H1 (cell line): ENCODE measurements around the gene ATXN2. TPM values are rescaled to one million over a fixed set of nuclear protein-coding genes. Genes with fewer than 3 reads are reported as not detected.

Source experiments
- ASH2L ChIP-seq: fragments of 200-600, 300-600 bp; sonication (generic); IDR thresholded peaks from one replicate; pipeline ENCODE4 v1.7.1; 2017; ENCODE audit warnings: low read length
- ATF2 ChIP-seq: IDR thresholded peaks from 2 replicates; pipeline ENCODE4 v1.6.1; 2012; ENCODE audit warnings: low read length, inconsistent platforms
- BACH1 ChIP-seq: IDR thresholded peaks from 2 replicates; pipeline ENCODE4 v1.6.1; 2012; ENCODE audit warnings: low read length, improper control_type of control experiment
- CHD2 ChIP-seq: IDR thresholded peaks from 2 replicates; pipeline ENCODE4 v1.6.1; 2012; ENCODE audit warnings: low read length, improper control_type of control experiment
- CHD7 ChIP-seq: fragments of 300-600 bp; sonication (generic); IDR thresholded peaks from 2 replicates; pipeline ENCODE4 v1.7.1; 2012; ENCODE audit warnings: low read length, moderate library complexity, mild to moderate bottlenecking, inconsistent platforms; ENCODE audit not compliant: insufficient replicate concordance
- NRF1 ChIP-seq: IDR thresholded peaks from 2 replicates; pipeline ENCODE4 v1.6.1; 2011; ENCODE audit warnings: mild to moderate bottlenecking, low read depth, low read length, improper control_type of control experiment
- POLR2A ChIP-seq, 2 experiments: IDR thresholded peaks; 1 replicate in 1 of 2; 2 replicates in 1 of 2; pipeline ENCODE4 v1.6.1; 2011; ENCODE audit warnings: low read depth in 2 of 2, low read length in 2 of 2, mild to moderate bottlenecking in 2 of 2; ENCODE audit errors: control extremely low read depth in 1 of 2
- SP2 ChIP-seq: IDR thresholded peaks from 2 replicates; pipeline ENCODE4 v1.6.1; 2012; ENCODE audit warnings: mild to moderate bottlenecking, low read length, inconsistent platforms
- SP4 ChIP-seq: IDR thresholded peaks from 2 replicates; pipeline ENCODE4 v1.6.1; 2012; ENCODE audit warnings: low read length, inconsistent platforms
- TCF12 ChIP-seq: IDR thresholded peaks from 2 replicates; pipeline ENCODE4 v1.6.1; 2011; ENCODE audit warnings: low read depth, mild to moderate bottlenecking, low read length
- polyA plus RNA-seq, 7 experiments: library from polyadenylated mRNA; depleted of rRNA in 3 of 7; stranded (reverse) in 5 of 7; unstranded in 2 of 7; fragments of >200 nt in 5 of 7; fragments of 200-250 nt in 2 of 7; gene quantifications; 1 replicate in 5 of 7; 2 replicates in 1 of 7; 4 replicates in 1 of 7; pipeline versions ENCODE4 v1.2.1 to v1.2.3, GENCODE V29; 2011 to 2013; ENCODE audit warnings: missing spikeins in 2 of 7, mixed read lengths in 2 of 7
- total RNA-seq: library from RNA; stranded (reverse); fragmentation: NEBNext Ultra II Directional; extraction: Animal tissue kit (Norgen Biotek cat#: 25700); gene quantifications from 2 replicates; pipeline ENCODE4 v1.2.1, GENCODE V29; 2021

Gene ATXN2
- total and polyA plus RNA-seq, 2 of the 8 experiments (the other 6 are each of a cell fraction or from before 2014, with no cell fraction given), result 46.6 to 80.7 TPM

GRCh38 chr12:111636209-111636945, 37.3 kb upstream of the ATXN2 start (continued):
- TF ChIP-seq CHD7 (no peak), ASH2L (peak; percentile 68), BACH1 (no peak), CHD2 (no peak), POLR2A (IDR thresholded peaks at IDR 0.05; ENCODE audit: control extremely low read depth in 1 of 2, low read depth in 2 of 2, low read length in 2 of 2) (peak in 1 of 2 experiments; percentile 41; a peak in 1 of 3 replicates), SP2 (no peak), SP4 (no peak), TCF12 (no peak), NRF1 (no peak), ATF2 (no peak)
